NCI-H345 (cell line): ENCODE measurements around the gene TNS4.

Experiments used
- DNase-seq: peaks from one replicate; lab custom pipeline; 2025; lab: John Stamatoyannopoulos, UW

Gene TNS4

GRCh38 chr17:40472733-40473452 lies 28.5 kb downstream of the TNS4 start:
- DNase-seq, result no peak

- no peak for DNase-seq
These were observed 29.3 kb downstream of the TNS4 start for GRCh38 chr17:40471846-40472732.

GRCh38 chr17:40470932-40471828 lies 30.2 kb downstream of the TNS4 start:
- no peak for DNase-seq

GRCh38 chr17:40469805-40470675 lies 31.4 kb downstream of the TNS4 start:
- no peak for DNase-seq

- no peak for DNase-seq
These were observed 32.9 kb downstream of the TNS4 start for GRCh38 chr17:40468560-40468959.

GRCh38 chr17:40467281-40467867 lies 34.0 kb downstream of the TNS4 start:
- DNase-seq, result no peak

- no peak for DNase-seq
These were observed 35.0 kb downstream of the TNS4 start for GRCh38 chr17:40466298-40466971.

- DNase-seq, result no peak
These were observed 37.0 kb downstream of the TNS4 start for GRCh38 chr17:40464392-40464855.

- DNase-seq, result no peak
These were observed 38.3 kb downstream of the TNS4 start for GRCh38 chr17:40463122-40463550.

- DNase-seq, result no peak
These were observed 38.9 kb downstream of the TNS4 start for GRCh38 chr17:40462343-40463121.

GRCh38 chr17:40461732-40462342 lies 39.6 kb downstream of the TNS4 start:
- DNase-seq, result no peak

- no peak for DNase-seq
These were observed 40.3 kb downstream of the TNS4 start for GRCh38 chr17:40460968-40461731.

GRCh38 chr17:40460604-40460967 lies 40.8 kb downstream of the TNS4 start:
- no peak for DNase-seq

- no peak for DNase-seq
These were observed 41.5 kb downstream of the TNS4 start for GRCh38 chr17:40459636-40460603.

- no peak for DNase-seq
These were observed 42.5 kb downstream of the TNS4 start for GRCh38 chr17:40458851-40459482.
